Stimulated activated CD4-positive, alpha-beta T cell treated with anti-CD3 and anti-CD28 coated beads, Interleukin-1b, Interleukin-23, amount 100 ng/mL, for 4 hours (primary cell): ENCODE measurements around the gene NTSR2.

Source experiments
- DNase-seq, 2 donors: peaks; one replicate each; pipeline ENCODE4 v3.0.0-alpha.2; 2020; ENCODE audit warnings: low read depth in 2 of 2

NTSR2 gene

GRCh38 chr2:11629215-11629614, 40.8 kb downstream of the NTSR2 start:
- DNase-seq, result no peak

GRCh38 chr2:11628675-11629074, 41.3 kb downstream of the NTSR2 start:
- DNase-seq, result no peak

GRCh38 chr2:11625671-11626070, 44.3 kb downstream of the NTSR2 start:
- DNase-seq, result no peak

- no peak for DNase-seq
These were observed 45.1 kb downstream of the NTSR2 start for GRCh38 chr2:11624893-11625292.

- DNase-seq, result no peak
These were observed 47.4 kb downstream of the NTSR2 start for GRCh38 chr2:11622611-11623010.

GRCh38 chr2:11621410-11621809, 48.6 kb downstream of the NTSR2 start:
- DNase-seq, result no peak

- no peak for DNase-seq
These were observed 51.3 kb downstream of the NTSR2 start for GRCh38 chr2:11618708-11619062.

- DNase-seq, result no peak
These were observed 51.8 kb downstream of the NTSR2 start for GRCh38 chr2:11617984-11618707.

- DNase-seq, result no peak
These were observed 52.5 kb downstream of the NTSR2 start for GRCh38 chr2:11617527-11617926.

- DNase-seq, result no peak
These were observed 53.1 kb downstream of the NTSR2 start for GRCh38 chr2:11616851-11617415.

- no peak for DNase-seq
These were observed 53.8 kb downstream of the NTSR2 start for GRCh38 chr2:11616097-11616687.

- DNase-seq, result no peak
These were observed 54.8 kb downstream of the NTSR2 start for GRCh38 chr2:11615209-11615608.

- no peak for DNase-seq
These were observed 56.7 kb downstream of the NTSR2 start for GRCh38 chr2:11613297-11613696.

GRCh38 chr2:11612553-11613215, 57.3 kb downstream of the NTSR2 start:
- DNase-seq, result no peak

GRCh38 chr2:11611251-11611650, 58.7 kb downstream of the NTSR2 start:
- DNase-seq, result no peak

GRCh38 chr2:11610624-11611242, 59.3 kb downstream of the NTSR2 start:
- no peak for DNase-seq
